T-helper 1 cell treated with Interleukin-12 subunit alpha and Interleukin-12 subunit beta and Interleukin-4 antibody, amounts not matched to agents 30 μg/mL and 1 μg/mL, for 36 hours (primary cell): ENCODE results near the gene LDHAL6B.
"Not testable (repeated sequence)": the region's sequence is repeated elsewhere in the genome, so short reads cannot be mapped to it uniquely, and the experiment has no call there.

Experiments used
- H3K27ac Mint-ChIP-seq: one replicate; pipeline ENCODE4 v1.8.0; 2021; ENCODE audit warnings: mild to moderate bottlenecking, mixed read lengths
- H3K27me3 Mint-ChIP-seq: one replicate; pipeline ENCODE4 v1.8.0; 2021; ENCODE audit warnings: low read depth, mixed read lengths
- H3K36me3 Mint-ChIP-seq: one replicate; pipeline ENCODE4 v1.8.0; 2021; ENCODE audit warnings: low read depth, mixed read lengths
- H3K4me1 Mint-ChIP-seq: one replicate; pipeline ENCODE4 v1.8.0; 2021; ENCODE audit warnings: low read depth, mixed read lengths
- H3K4me3 Mint-ChIP-seq: one replicate; pipeline ENCODE4 v1.8.0; 2021; ENCODE audit warnings: mild to moderate bottlenecking, moderate library complexity, mixed read lengths
- H3K9me3 Mint-ChIP-seq: one replicate; pipeline ENCODE4 v1.8.0; 2021; ENCODE audit warnings: mixed read lengths

LDHAL6B gene

DNA sequence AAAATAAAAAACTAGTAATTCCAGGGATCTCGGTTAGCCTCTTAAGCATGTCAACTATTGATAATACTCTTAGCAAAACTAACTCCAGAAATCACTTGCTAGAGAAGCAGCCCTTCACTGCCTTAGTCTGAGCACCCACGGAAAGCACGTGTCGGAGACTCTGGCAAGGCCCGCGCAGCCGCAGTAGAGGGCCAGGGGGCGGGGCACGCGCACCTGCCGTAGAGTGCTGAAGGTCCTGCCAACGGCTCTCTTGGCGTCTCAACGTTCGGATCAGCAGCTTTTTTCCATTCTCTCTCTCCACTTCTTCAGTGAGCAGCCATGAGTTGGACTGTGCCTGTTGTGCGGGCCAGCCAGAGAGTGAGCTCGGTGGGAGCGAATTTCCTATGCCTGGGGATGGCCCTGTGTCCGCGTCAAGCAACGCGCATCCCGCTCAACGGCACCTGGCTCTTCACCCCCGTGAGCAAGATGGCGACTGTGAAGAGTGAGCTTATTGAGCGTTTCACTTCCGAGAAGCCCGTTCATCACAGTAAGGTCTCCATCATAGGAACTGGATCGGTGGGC is at the start of gene LDHAL6B:
Gene LDHAL6B (plus strand): TSS at position 221 of the 561 bp plus-strand sequence. CDS start 98 bp downstream, at position 319.
- H3K4me1 Mint-ChIP-seq = peaks cover 8% of the 10 kb centered on the region
- no peaks in the 10 kb centered on the region for H3K27me3 Mint-ChIP-seq
- H3K36me3 Mint-ChIP-seq = peaks cover 20% of the 10 kb centered on the region
- H3K27ac Mint-ChIP-seq = peak within 1 kb of the TSS; percentile 4
- H3K9me3 Mint-ChIP-seq = no peaks in the 10 kb centered on the region
- no peak within 1 kb of the TSS for H3K4me3 Mint-ChIP-seq

DNA sequence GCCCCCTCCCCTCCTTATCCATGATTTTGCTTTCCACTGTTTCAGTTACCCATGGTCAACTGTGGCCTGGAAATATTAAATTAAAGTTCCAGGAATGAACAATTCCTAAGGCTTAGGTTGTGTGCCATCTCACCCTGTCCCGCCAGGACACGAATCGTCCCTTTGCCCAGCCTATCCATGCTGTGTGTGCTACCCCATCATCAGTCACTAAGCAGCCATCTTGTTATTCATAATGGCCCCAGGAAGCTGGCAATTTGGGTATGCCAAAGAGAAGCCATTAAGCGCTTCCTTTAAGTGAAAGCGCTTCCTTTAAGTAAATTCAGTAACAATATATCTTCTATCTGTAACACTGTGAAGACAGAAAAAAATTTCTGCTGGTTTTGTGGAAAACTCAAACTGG is 49.2 kb upstream of the LDHAL6B start:
- Mint-ChIP-seq H3K36me3 (peaks cover 11% of the 10 kb centered on the region), H3K9me3 (no peaks in the 10 kb centered on the region), H3K4me1 (no peaks in the 10 kb centered on the region), H3K27me3 (no peaks in the 10 kb centered on the region), H3K27ac (no peak overlapping the region), H3K4me3 (no peak overlapping the region)

DNA sequence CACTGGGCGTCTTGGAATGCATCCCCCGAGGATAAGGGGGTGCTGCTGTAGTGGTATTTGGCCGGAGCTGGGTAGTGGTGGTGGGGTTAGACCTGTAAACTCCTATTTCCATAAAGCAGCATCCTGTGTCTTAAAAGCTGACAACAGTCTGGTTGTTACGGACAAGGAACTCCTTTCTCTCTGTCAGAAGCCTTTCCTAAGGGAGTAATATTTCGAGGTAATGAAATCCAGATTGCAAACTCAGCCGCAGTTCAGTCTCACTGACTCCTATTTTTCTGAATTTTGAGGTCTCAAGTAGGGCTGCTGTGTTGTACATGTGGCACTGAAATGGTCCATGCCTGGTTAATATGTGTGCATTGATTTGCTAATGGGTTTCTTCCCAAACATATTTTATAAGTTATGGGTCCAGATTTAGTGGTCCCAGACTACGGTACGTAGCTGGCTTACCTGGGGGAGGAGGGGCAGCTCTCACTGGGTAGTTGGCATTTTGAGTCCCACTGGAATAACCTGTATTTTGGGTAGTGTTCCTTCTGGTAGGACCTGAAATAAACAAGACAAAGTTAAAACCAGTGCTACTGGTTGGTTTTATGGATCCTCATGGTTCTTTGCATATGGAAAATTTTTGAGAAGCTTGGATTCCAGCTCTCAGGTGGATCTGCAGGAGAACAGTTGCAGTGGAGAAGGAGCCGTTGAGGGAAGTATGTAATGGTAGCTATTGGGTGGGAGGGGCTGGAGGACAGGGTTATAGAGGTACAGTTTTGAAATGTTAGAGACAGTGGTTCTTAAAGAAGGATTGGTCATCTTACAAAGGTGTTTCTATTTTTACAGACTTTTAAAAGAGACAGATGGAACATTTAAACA is 48.6 kb upstream of the LDHAL6B start:
- no peak overlapping the region for H3K4me3 Mint-ChIP-seq
- no peak overlapping the region for H3K27ac Mint-ChIP-seq
- H3K9me3 Mint-ChIP-seq = no peaks in the 10 kb centered on the region
- no peaks in the 10 kb centered on the region for H3K27me3 Mint-ChIP-seq
- H3K36me3 Mint-ChIP-seq = peaks cover 10% of the 10 kb centered on the region
- no peaks in the 10 kb centered on the region for H3K4me1 Mint-ChIP-seq

DNA sequence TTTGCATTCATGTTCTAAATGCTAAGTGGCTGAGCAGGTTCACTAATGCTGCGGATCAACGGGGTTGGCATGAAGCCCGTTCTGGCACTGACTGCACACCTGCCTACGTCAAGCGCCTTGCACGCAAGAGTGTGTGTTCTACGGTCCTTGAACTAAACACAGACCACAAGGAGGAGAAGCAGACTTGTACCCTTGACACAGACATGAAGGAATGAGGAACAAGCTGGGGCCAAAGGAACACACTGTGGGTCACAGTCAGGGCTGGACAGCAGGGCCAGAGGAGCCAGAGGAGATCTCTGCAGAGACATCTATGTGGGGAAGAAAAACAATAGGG is 48.0 kb upstream of the LDHAL6B start:
- Mint-ChIP-seq H3K27me3 (no peaks in the 10 kb centered on the region), H3K27ac (no peak overlapping the region), H3K9me3 (no peaks in the 10 kb centered on the region), H3K4me3 (no peak overlapping the region), H3K36me3 (peaks cover 13% of the 10 kb centered on the region), H3K4me1 (no peaks in the 10 kb centered on the region)

DNA sequence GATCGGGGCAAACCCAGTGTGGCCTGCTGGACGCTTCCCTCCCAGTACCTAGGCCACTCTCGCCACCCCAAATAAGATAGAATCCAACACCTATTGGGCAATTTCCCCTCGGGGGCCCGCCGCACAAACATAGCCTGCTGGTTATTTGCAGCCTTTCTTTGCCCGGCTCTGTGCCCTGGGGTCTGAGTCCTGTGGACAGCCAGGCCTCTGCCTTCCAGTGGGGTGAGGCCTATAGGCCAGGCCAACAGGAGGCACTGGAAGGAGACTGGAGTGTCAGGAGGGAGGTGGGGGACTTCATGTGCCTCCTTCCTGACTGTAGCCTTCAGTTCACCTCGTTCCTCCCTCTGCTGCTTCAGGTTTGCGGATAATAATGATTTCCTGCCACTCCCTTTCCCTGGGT is 47.4 kb upstream of the LDHAL6B start:
- Mint-ChIP-seq H3K36me3 (peaks cover 18% of the 10 kb centered on the region), H3K27ac (no peak overlapping the region), H3K4me3 (no peak overlapping the region), H3K27me3 (no peaks in the 10 kb centered on the region), H3K9me3 (no peaks in the 10 kb centered on the region), H3K4me1 (no peaks in the 10 kb centered on the region)

DNA sequence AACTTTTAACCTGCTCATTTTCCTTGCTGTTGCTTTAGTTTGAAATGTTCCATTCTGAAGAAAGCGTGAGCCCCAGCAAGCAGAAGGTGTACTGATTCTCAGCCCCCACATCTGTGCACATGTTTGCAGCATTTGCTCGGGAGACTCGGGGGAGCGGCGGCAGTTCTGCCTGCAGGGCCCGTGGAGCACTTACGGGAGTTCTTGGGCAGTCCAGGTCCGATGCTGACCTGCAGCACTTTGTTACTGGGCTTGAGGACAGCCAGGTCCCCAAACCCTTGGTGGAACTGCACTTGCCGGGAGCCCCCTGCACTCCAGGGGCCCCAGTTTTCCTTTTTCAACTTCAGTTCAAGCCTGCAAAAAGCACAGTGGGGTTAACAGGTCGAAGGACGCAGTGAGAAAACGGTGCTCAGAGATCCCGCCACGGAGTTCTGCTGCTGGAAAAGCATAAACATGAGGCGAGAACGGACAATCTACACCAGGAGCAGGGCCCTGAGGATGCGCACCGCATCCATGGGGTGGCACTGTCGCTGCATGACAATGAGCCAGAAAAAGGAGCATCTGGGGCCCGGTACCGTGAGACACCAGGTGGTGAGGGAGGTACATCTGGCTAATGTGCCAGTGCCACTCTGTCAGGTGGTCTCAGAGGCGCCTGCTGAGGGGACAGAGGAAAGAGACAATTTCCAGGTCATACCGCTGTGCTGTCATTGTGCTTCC is 45.6 kb upstream of the LDHAL6B start:
- no peak overlapping the region for H3K4me3 Mint-ChIP-seq
- H3K27me3 Mint-ChIP-seq = no peaks in the 10 kb centered on the region
- no peaks in the 10 kb centered on the region for H3K9me3 Mint-ChIP-seq
- peaks cover 27% of the 10 kb centered on the region for H3K36me3 Mint-ChIP-seq
- H3K4me1 Mint-ChIP-seq = peaks cover 7% of the 10 kb centered on the region
- no peak overlapping the region for H3K27ac Mint-ChIP-seq

DNA sequence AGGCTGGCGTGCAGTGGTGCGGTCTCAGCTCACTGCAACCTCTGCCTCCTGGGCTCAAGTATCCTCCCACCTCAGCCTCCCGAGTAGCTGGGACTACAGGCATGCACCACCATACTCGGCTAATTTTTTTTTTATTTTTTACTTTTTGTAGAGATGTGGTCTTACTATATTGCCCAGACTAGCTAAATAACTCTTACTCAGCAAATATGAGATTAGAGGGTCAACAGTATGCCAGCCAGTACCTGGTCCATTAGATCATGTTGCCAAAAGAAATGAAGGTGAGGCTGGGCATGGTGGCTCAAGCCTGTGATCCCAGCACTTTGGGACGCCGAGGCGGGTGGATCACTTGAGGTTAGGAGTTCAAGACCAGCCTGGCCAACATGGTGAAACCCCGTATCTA is 44.6 kb upstream of the LDHAL6B start:
- not testable (repeated sequence) for H3K9me3 Mint-ChIP-seq, H3K27ac Mint-ChIP-seq, H3K27me3 Mint-ChIP-seq, H3K4me3 Mint-ChIP-seq
- H3K36me3 Mint-ChIP-seq = peaks cover 32% of the 10 kb centered on the region
- H3K4me1 Mint-ChIP-seq = peaks cover 10% of the 10 kb centered on the region

DNA sequence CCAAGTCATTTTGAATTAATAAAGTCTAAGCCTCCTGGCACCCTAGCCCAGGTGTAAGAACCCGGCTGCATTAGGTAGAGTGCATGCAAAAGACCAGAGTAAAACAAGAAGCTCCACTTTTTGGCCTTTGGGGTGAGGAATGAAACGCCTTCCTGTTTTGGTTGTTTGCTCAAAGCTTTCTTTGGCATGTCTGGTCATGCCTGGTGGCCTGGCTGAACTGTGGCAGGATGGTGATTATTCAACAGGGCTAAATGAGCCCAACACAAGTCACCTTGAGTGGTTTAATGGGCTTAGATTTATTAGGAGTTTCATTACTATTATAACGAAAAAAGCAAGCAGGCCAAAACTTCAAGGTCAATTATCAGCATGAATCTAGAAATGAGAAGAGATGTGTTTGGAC is 40.9 kb upstream of the LDHAL6B start:
- H3K27ac Mint-ChIP-seq = peak overlapping the region; percentile 70
- no peaks in the 10 kb centered on the region for H3K9me3 Mint-ChIP-seq
- H3K4me1 Mint-ChIP-seq = peaks cover 17% of the 10 kb centered on the region
- H3K36me3 Mint-ChIP-seq = peaks cover 35% of the 10 kb centered on the region
- H3K4me3 Mint-ChIP-seq = no peak overlapping the region
- H3K27me3 Mint-ChIP-seq = no peaks in the 10 kb centered on the region

DNA sequence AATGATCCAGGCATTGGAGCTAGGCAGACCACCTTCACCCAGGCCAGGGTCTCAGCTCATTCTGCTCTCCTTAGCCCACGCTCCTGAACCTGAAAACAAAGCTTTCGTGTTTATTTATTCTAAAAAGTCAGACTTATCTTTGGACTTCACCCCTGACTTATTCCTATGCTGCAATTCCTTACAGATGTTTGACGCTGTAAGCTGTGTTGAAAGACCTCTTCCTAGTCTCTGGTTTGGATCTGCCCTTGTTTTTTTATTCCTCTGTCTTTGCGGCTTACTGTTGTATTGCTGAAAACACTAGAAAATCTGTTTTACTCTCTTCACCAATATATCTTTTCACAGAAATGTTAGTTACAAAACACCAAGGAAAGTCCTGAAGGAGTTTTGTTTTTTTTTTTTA is 40.5 kb upstream of the LDHAL6B start:
- no peaks in the 10 kb centered on the region for H3K27me3 Mint-ChIP-seq
- no peak overlapping the region for H3K4me3 Mint-ChIP-seq
- H3K27ac Mint-ChIP-seq = peak overlapping the region; percentile 70
- peaks cover 34% of the 10 kb centered on the region for H3K36me3 Mint-ChIP-seq
- H3K4me1 Mint-ChIP-seq = peaks cover 17% of the 10 kb centered on the region
- no peaks in the 10 kb centered on the region for H3K9me3 Mint-ChIP-seq

DNA sequence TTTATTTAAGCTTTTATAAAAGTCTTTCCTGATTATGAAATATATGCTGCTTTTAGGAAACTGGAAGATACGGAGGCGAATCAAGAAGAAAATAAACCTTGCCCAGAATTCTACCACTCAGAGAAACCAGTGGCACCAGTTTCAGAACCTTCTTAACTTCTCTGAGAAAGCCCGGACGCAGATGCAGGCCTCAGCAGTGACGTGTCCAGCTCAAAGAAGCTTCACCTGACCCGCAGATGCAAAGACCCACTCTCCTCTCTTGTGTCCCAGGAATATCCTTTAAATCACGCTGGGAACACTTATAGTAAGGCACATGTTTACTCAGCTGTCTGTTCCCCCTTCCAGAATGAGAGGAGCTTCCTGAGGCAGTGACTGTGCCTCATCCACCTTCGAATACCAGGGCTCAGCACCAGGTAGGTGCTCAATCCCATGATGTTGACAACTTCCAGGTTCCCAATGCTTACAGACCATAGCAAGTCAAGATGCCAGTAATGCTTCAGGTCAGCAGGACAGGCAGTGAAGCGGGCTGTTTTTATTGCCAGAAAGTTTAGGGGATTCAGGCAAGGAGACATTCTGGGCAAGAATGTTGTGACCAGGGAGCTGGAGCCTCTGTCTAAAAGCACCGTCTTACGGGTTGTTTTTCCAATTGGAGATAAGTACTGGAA is 39.9 kb upstream of the LDHAL6B start:
- H3K4me3 Mint-ChIP-seq = no peak overlapping the region
- no peaks in the 10 kb centered on the region for H3K27me3 Mint-ChIP-seq
- H3K4me1 Mint-ChIP-seq = peaks cover 17% of the 10 kb centered on the region
- H3K27ac Mint-ChIP-seq = no peak overlapping the region
- no peaks in the 10 kb centered on the region for H3K9me3 Mint-ChIP-seq
- H3K36me3 Mint-ChIP-seq = peaks cover 34% of the 10 kb centered on the region

DNA sequence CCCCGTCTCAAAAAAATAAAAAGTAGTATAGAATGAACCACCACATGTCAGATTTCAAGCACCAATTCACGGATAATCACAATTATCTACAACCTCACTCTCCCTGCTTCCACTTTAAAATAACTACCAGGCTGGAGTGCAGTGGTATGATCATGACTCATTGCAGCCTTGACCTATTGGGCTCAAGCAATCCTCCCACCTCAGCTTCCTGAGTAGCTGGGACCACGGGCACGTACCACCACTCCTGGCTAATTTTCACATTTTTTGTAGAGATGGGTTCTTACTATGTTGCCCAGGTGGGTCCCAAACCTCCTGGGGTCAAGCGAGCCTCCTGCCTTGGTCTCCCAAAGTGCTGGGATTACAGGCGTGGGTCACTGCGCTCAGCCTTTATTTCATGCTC is 38.1 kb upstream of the LDHAL6B start:
- no peak overlapping the region for H3K4me3 Mint-ChIP-seq
- no peaks in the 10 kb centered on the region for H3K27me3 Mint-ChIP-seq
- H3K9me3 Mint-ChIP-seq = no peaks in the 10 kb centered on the region
- no peak overlapping the region for H3K27ac Mint-ChIP-seq
- H3K36me3 Mint-ChIP-seq = peaks cover 31% of the 10 kb centered on the region
- H3K4me1 Mint-ChIP-seq = peaks cover 17% of the 10 kb centered on the region

DNA sequence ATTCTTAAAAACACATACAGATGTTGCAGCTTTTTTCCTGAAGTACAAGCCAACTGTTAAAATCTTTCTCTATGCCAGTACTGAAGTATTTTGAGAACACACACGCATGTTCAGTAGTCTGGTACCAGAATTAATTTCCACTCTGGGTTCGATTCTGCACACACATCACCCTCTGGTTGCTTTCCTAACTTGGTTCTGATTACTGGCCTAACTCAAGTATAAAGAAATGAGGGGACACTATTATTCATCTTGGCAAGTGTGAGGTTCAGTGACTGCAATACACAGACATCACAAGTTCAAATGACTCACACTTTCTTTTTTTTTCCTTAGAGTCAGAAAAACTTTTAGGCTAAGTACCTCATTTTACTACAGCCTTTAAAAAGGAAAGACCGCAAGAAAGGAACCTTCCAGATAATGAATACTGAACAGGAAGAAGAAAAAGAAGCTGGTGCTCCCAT is 37.4 kb upstream of the LDHAL6B start:
- no peaks in the 10 kb centered on the region for H3K9me3 Mint-ChIP-seq
- H3K27ac Mint-ChIP-seq = peak overlapping the region; percentile 51
- peaks cover 30% of the 10 kb centered on the region for H3K36me3 Mint-ChIP-seq
- peaks cover 17% of the 10 kb centered on the region for H3K4me1 Mint-ChIP-seq
- no peaks in the 10 kb centered on the region for H3K27me3 Mint-ChIP-seq
- no peak overlapping the region for H3K4me3 Mint-ChIP-seq

DNA sequence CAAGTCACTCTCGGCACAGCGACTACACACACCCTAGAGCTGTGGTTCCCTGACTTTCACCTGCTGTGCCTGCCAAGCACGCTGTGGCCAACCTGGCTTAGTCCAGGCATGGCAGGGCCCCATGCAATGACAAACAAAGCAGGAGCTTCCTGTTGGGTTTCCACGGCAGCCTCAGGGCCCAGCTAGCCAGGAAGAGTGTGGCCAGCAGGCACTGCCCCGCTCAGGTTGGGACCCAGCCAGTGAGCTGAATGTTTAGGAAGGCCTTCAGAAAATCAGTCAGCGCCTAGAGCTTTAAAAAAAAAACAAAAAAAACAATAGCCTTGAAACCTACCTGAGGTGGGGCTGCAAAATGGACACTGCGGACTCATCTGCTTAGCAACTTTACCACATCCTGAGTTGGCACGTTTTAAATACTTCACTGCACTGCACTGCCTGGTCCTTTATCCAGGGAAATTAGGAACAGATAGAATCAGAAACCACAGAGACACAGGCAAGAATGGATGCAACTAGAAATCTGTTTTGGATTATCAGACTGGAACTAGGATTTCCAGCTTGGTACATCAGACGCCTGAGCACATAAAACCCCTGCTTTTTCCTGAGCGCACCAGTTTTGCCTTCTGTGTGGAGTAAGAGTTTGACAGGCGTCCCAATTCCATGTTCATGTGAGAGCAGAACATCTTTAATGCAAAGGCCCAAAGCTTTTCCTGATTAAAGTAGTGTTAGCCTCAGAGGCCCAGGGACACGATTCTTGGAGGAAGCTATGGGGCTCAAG is 36.2 kb upstream of the LDHAL6B start:
- Mint-ChIP-seq H3K36me3 (peaks cover 26% of the 10 kb centered on the region), H3K9me3 (no peaks in the 10 kb centered on the region), H3K27ac (no peak overlapping the region), H3K27me3 (no peaks in the 10 kb centered on the region), H3K4me1 (peaks cover 20% of the 10 kb centered on the region), H3K4me3 (no peak overlapping the region)

DNA sequence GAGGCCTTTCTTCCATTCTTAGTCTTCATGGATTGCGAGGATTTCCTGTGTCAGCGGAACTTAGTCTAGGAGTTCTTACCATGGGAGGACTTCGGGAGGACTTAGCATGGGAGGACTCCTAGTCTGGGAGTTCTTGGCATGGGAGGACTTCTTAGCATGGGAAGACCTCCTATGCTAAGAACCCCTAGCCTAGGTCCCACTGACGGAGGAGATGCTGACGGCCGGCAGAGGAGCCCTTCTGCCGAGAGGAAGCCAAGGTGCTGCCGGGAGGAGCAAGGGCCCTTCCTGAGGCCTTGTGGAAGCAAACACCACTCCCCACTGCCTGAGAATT is 35.6 kb upstream of the LDHAL6B start:
- H3K36me3 Mint-ChIP-seq = peaks cover 23% of the 10 kb centered on the region
- H3K4me1 Mint-ChIP-seq = peaks cover 17% of the 10 kb centered on the region
- no peaks in the 10 kb centered on the region for H3K27me3 Mint-ChIP-seq
- H3K4me3 Mint-ChIP-seq = no peak overlapping the region
- H3K27ac Mint-ChIP-seq = no peak overlapping the region
- H3K9me3 Mint-ChIP-seq = no peaks in the 10 kb centered on the region
